GM18498 (cell line): ENCODE results near the gene ATP6V1C2.
"Not testable (repeated sequence)": the region's sequence is repeated elsewhere in the genome, so short reads cannot be mapped to it uniquely, and the experiment has no call there.

Source experiments
- ATAC-seq: cut with Tn5 transposase; IDR thresholded peaks from one replicate; pipeline ENCODE4 v1.9.1; 2021; ENCODE audit warnings: mild to moderate bottlenecking, moderate library complexity; ENCODE audit not compliant: unreplicated experiment

The ATP6V1C2 gene

GRCh38 chr2:10765461-10765860 is 44.0 kb downstream of the ATP6V1C2 start:
- ATAC-seq: no peak

GRCh38 chr2:10765914-10766313 is 44.5 kb downstream of the ATP6V1C2 start:
- ATAC-seq: no peak

- ATAC-seq: no peak
Measured at GRCh38 chr2:10768063-10768507, 46.7 kb downstream of the ATP6V1C2 start.

GRCh38 chr2:10770956-10771750 is 49.7 kb downstream of the ATP6V1C2 start:
- no peak for ATAC-seq

GRCh38 chr2:10771786-10772185 is 50.4 kb downstream of the ATP6V1C2 start:
- ATAC-seq: no peak

GRCh38 chr2:10772201-10772867 is 50.9 kb downstream of the ATP6V1C2 start:
- no peak for ATAC-seq

- ATAC-seq: no peak
Measured at GRCh38 chr2:10772868-10773215, 51.4 kb downstream of the ATP6V1C2 start.

- no peak for ATAC-seq
Measured at GRCh38 chr2:10773821-10774341, 52.5 kb downstream of the ATP6V1C2 start.

- no peak for ATAC-seq
Measured at GRCh38 chr2:10774394-10774793, 53.0 kb downstream of the ATP6V1C2 start.

- ATAC-seq: no peak
Measured at GRCh38 chr2:10775021-10775780, 53.8 kb downstream of the ATP6V1C2 start.

GRCh38 chr2:10775831-10776230 is 54.4 kb downstream of the ATP6V1C2 start:
- no peak for ATAC-seq

- no peak for ATAC-seq
Measured at GRCh38 chr2:10776231-10776977, 55.0 kb downstream of the ATP6V1C2 start.

- no peak for ATAC-seq
Measured at GRCh38 chr2:10777111-10777841, 55.8 kb downstream of the ATP6V1C2 start.

GRCh38 chr2:10777842-10778723 is 56.7 kb downstream of the ATP6V1C2 start:
- no peak for ATAC-seq

- no peak for ATAC-seq
Measured at GRCh38 chr2:10778724-10779115, 57.3 kb downstream of the ATP6V1C2 start.

GRCh38 chr2:10779776-10780490 is 58.5 kb downstream of the ATP6V1C2 start:
- no peak for ATAC-seq

- no peak for ATAC-seq
Measured at GRCh38 chr2:10780491-10780820, 59.0 kb downstream of the ATP6V1C2 start.

- ATAC-seq: not testable (repeated sequence)
Measured at GRCh38 chr2:10780821-10781220, 59.4 kb downstream of the ATP6V1C2 start.

GRCh38 chr2:10781746-10782145 is 60.3 kb downstream of the ATP6V1C2 start:
- ATAC-seq: no peak
